Astrocyte (in vitro differentiated cells and primary cell): ENCODE results near the gene TRAPPC10.

Experiments used
- EZH2 ChIP-seq: IDR thresholded peaks from 2 replicates; pipeline ENCODE4 v1.6.1; 2012; ENCODE audit warnings: mild to moderate bottlenecking, low read length, inconsistent platforms; ENCODE audit not compliant: insufficient read depth
- TF ChIP-seq, protein P1 (sequence below): IDR thresholded peaks from 2 replicates; pipeline ENCODE4 v1.5.1; 2011; ENCODE audit warnings: low read depth, mild to moderate bottlenecking, inconsistent platforms, low read length, moderate library complexity; ENCODE audit not compliant: insufficient read depth

DNA sequence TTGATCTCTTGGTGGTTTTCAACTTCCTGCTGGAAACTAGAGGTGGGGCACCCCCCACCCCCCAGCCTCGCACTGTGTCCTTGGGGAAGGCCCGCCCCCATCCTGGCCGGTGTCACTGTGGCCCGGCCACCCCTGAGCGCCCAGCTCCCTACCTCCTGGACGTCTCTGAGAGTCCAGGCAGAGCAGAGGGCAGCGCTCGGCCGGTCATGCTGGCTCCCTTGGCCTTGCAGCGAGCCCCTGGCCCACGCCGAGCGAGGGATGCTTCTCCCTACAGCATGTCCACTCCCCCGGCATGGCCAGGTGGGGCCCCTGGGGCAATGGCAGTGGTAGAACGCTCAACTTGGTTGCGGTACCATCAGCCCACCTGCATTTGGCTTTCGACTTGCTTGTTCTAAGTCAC, 28.7 kb upstream of the TRAPPC10 start:
- TF ChIP-seq, protein P1, sequence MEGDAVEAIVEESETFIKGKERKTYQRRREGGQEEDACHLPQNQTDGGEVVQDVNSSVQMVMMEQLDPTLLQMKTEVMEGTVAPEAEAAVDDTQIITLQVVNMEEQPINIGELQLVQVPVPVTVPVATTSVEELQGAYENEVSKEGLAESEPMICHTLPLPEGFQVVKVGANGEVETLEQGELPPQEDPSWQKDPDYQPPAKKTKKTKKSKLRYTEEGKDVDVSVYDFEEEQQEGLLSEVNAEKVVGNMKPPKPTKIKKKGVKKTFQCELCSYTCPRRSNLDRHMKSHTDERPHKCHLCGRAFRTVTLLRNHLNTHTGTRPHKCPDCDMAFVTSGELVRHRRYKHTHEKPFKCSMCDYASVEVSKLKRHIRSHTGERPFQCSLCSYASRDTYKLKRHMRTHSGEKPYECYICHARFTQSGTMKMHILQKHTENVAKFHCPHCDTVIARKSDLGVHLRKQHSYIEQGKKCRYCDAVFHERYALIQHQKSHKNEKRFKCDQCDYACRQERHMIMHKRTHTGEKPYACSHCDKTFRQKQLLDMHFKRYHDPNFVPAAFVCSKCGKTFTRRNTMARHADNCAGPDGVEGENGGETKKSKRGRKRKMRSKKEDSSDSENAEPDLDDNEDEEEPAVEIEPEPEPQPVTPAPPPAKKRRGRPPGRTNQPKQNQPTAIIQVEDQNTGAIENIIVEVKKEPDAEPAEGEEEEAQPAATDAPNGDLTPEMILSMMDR = no peak
- no peak for TF ChIP-seq EZH2
